ACC112 (cell line): ENCODE measurements around the gene CD38.

Experiments
- H2AFZ ChIP-seq: fragments of 200-600 bp; sonication (generic); one replicate; pipeline ENCODE4 v1.6.0; 2017; ENCODE audit warnings: antibody characterized with exemption, low read length; ENCODE audit not compliant: unreplicated experiment
- H3K27ac ChIP-seq: fragments of 200-600 bp; sonication (generic); 2 replicates; pipeline ENCODE4 v1.5.1; 2014; ENCODE audit warnings: low read depth, mild to moderate bottlenecking, antibody characterized with exemption, low read length, moderate library complexity
- H3K27me3 ChIP-seq: fragments of 200-600 bp; sonication (generic); 2 replicates; pipeline ENCODE4 v1.6.1; 2014; ENCODE audit warnings: mild to moderate bottlenecking, antibody characterized with exemption, low read length, moderate library complexity, mixed read lengths; ENCODE audit not compliant: insufficient read depth
- H3K36me3 ChIP-seq: fragments of 200-600 bp; sonication (generic); 2 replicates; pipeline ENCODE4 v1.6.1; 2016; ENCODE audit warnings: mild to moderate bottlenecking, antibody characterized with exemption, low read length, moderate library complexity, mixed read lengths; ENCODE audit not compliant: insufficient read depth
- H3K4me1 ChIP-seq: fragments of 200-600 bp; sonication (generic); one replicate; pipeline ENCODE4 v1.6.1; 2016; ENCODE audit warnings: low read length, mixed read lengths; ENCODE audit not compliant: insufficient read depth, unreplicated experiment, control insufficient read depth
- H3K4me3 ChIP-seq: fragments of 200-600 bp; sonication (generic); 2 replicates; pipeline ENCODE4 v1.5.1; 2014; ENCODE audit warnings: mild to moderate bottlenecking, low read depth, low read length
- H3K79me2 ChIP-seq: fragments of 200-600 bp; sonication (generic); one replicate; pipeline ENCODE4 v1.6.0; 2016; ENCODE audit warnings: low read length; ENCODE audit not compliant: control insufficient read depth, unreplicated experiment, insufficient read depth

CD38 gene

DNA sequence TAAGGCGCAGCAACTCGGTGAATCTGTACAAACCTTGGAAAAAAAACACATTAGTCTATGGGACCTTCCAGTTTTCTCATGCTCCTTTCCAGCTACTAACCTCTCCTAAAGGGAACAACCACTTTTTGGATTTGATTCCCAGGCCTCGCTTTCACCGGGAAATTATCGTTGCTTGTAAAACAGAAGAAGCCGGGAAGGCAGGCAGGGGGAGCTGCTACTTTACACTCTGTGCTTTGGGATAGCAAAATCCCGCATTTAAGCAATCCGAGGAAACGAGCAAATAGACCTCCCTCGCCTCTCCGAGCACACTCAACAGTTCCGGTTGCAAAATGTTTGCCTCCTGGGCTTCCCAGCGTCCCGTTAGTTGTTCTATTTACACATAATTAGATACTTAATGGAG, 1.2 kb downstream of the CD38 start:
- no peak overlapping the region for H3K27ac ChIP-seq
- H3K4me1 ChIP-seq: no peaks in the 10 kb centered on the region
- H2AFZ ChIP-seq: peak overlapping the region; percentile 73
- H3K79me2 ChIP-seq: no peaks in the 10 kb centered on the region
- peaks cover 69% of the 10 kb centered on the region for H3K27me3 ChIP-seq
- peak overlapping the region; percentile 77 for H3K4me3 ChIP-seq
- H3K36me3 ChIP-seq: no peaks in the 10 kb centered on the region

DNA sequence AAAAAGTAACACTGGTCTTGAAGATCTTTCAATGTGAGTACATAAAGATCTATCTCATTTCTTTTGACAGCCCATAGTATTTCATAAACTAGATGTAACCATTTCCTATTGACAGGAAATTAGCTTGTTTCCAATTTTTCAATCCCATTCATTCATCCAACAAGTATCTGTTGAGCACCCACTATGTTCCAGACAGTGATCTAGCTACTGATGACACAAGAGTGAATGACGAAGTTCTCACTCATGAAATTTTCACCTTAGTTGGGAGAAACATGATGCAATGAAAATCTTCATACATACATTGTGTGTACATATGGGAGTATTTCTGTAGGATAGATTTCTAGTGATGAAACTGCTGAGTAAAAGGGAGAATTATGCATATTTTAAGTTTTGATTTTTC, 1.7 kb downstream of the CD38 start:
- Histone ChIP-seq H3K4me3 (peak overlapping the region; percentile 77), H3K79me2 (no peaks in the 10 kb centered on the region), H3K27ac (no peak overlapping the region), H3K27me3 (peaks cover 67% of the 10 kb centered on the region), H3K36me3 (no peaks in the 10 kb centered on the region), H3K4me1 (no peaks in the 10 kb centered on the region), H2AFZ (no peak overlapping the region)

DNA sequence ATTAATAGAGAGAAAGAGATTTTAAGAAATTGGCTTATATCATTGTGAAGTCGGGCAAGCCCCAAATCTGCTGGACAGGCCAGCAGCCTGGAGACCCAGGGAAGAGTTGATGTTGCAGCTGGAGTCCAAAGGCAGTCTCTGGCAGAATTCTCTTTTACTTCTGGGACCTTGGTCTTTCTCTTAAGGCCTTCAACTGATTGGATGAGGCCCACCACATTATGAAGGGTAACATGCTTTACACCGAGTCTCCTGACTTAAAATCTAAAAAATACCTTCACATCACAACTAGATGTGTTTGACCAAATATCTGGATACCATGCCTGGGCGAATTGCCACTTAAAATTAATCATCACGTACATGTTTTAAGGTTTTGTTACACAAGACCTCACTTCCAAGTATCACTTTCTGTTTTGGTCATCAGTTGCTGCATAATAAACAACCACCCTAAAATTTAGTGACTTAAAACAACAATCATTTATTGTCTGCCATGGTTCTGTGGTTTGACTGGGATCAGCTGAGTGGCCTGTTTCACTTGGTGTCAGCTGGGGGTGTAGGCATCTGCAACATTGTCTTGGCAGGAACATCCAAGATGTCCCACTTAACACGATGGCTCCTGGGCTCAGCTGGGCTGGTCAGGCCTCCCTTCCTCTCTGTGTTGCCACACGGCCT, 3.4 kb downstream of the CD38 start:
- Histone ChIP-seq H3K79me2 (no peaks in the 10 kb centered on the region), H3K36me3 (no peaks in the 10 kb centered on the region), H3K4me1 (no peaks in the 10 kb centered on the region), H2AFZ (no peak overlapping the region), H3K27ac (no peak overlapping the region), H3K27me3 (peaks cover 56% of the 10 kb centered on the region), H3K4me3 (no peak overlapping the region)

DNA sequence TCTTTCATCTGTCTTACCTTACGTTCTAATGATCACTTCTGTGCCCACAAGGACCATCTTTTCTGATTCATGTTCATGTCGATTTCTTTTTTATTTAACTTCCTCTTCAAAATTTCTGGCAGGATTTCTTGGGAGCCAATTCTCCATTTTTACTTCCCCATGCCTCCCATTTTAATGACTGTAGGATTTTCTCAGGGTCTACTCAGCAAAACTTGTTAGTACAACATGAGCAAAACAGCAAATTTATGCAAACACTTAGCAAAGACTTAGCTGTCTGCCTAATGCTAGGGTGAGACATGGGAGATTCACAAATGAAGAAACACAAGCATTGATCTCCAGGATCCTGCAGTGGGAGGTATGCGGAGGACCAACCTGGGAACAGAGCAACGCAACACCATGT, 5.5 kb downstream of the CD38 start:
- H3K36me3 ChIP-seq: no peaks in the 10 kb centered on the region
- H2AFZ ChIP-seq: no peak overlapping the region
- no peaks in the 10 kb centered on the region for H3K79me2 ChIP-seq
- no peaks in the 10 kb centered on the region for H3K4me1 ChIP-seq
- no peak overlapping the region for H3K27ac ChIP-seq
- H3K27me3 ChIP-seq: peaks cover 50% of the 10 kb centered on the region
- H3K4me3 ChIP-seq: no peak overlapping the region

DNA sequence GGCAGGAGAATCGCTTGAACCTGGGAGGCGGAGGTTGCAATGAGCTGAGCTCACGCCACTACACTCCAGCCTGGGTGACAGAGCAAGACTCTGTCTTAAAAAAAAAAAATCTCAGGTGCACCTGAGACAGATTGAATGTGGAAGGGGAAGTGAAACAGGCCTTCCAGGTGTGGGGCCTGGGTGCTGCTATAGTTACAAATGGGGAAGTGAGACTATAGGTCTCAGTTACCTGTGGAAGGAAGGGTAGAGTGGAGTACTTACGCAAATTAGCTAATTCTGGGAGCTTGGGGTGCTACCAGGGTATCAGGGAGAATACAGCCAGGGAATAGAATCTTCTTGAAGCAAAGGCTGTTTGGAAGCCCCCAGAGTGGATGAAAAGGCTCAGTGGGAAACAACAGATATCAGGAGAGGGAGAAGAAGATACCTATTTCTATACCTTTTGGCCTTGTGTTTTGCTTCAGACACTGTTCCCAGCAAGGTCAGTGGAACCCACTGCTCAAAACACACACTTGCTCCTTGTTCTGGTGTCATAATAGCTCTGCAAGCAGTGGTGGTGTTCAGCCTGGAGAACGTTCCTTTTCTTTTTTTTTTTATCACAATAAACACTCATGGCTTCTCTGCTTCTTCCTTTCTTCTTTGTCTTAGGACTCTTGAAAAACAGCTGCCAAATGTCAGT, 7.0 kb downstream of the CD38 start:
- Histone ChIP-seq H3K27ac (no peak overlapping the region), H3K4me3 (no peak overlapping the region), H3K27me3 (peaks cover 51% of the 10 kb centered on the region), H2AFZ (no peak overlapping the region), H3K36me3 (no peaks in the 10 kb centered on the region), H3K4me1 (no peaks in the 10 kb centered on the region), H3K79me2 (no peaks in the 10 kb centered on the region)

DNA sequence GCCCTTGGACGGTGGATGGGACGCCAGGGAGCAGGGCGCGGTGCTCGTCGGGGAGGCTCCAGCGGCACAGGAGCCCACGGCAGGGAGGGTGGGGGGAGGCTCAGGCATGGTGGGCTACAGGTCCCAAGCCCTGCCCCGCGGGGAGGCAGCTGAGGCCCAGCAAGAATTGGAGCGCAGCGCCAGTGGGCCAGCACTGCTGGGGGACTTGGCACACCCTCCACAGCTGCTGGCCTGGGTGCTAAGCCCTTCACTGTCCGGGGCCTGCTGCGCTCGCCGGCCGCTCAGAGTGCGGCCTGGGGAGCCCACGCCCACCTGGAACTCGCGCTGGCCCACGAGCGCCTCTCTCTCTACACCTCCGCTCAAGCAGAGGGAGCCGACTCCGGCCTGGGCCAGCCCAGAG, 8.6 kb downstream of the CD38 start:
- Histone ChIP-seq H3K36me3 (no peaks in the 10 kb centered on the region), H3K4me3 (no peak overlapping the region), H3K79me2 (no peaks in the 10 kb centered on the region), H2AFZ (no peak overlapping the region), H3K4me1 (no peaks in the 10 kb centered on the region), H3K27ac (no peak overlapping the region), H3K27me3 (peaks cover 51% of the 10 kb centered on the region)

DNA sequence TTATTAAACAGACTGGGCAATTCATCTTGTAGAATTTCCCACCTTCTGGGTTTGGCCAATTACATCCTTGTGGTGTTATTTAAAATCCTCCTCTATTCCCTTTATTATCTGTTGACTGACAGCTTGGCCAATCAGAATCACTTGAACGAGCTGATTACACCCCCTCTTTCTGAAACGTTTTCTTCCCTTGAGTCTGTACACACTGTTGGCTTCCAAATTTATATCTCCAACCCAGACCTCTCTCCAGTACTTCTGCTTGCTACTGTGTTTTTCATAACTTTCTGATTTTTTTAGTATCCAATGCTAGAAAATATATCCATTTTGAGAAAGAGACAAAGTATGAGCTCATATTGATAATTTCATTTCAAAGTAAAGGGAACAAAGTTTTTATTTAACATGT, 14.8 kb downstream of the CD38 start:
- Histone ChIP-seq H3K27me3 (peaks cover 69% of the 10 kb centered on the region), H3K4me1 (no peaks in the 10 kb centered on the region), H3K79me2 (no peaks in the 10 kb centered on the region)

DNA sequence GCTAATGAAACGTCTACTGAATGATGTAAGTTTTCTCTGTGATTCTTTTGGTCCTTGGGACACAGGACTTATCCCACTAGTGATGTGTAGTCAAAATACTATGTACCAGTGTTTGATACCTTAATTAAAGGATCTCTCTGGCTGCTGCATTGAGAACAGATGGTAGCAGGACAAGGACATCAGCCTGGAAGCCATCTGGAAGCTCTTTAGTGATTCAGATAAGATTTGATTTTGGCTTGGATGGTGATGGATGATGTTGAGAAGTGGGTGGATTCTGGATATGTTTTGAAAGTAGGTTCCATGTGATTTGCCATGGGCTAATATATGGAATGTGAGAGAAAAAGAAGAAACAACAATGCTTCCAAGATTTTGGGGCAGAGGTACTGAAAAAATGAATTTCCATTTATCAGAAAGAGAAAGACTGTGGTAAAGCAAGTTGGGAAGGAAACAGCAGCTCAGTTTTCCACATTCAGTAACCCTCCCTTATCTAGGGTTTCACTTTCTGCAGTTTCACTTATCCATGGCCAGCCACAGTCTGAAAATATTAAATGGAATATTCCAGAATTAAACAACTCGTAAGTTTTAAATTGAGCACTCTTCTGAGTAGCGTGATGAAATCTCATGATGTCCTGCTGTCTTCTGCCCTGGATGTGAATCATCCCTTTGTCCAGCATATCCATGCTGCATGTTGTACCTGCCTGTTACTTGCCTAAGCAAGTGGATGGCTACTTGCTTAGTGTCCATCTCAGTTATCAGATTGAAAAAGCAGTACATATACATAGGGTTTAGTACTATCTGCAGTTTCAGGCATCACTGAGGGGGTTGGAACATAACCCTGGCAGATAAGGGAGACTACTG, 15.6 kb downstream of the CD38 start:
- H3K27ac ChIP-seq: no peak overlapping the region
- H3K4me1 ChIP-seq: no peaks in the 10 kb centered on the region
- H3K4me3 ChIP-seq: no peak overlapping the region
- no peak overlapping the region for H2AFZ ChIP-seq
- no peaks in the 10 kb centered on the region for H3K36me3 ChIP-seq
- H3K27me3 ChIP-seq: peaks cover 69% of the 10 kb centered on the region
- no peaks in the 10 kb centered on the region for H3K79me2 ChIP-seq

More for the DNA sequence above, 14.8 kb downstream of the CD38 start:
- no peaks in the 10 kb centered on the region for H3K36me3 ChIP-seq
- H3K27ac ChIP-seq: no peak overlapping the region
- no peak overlapping the region for H3K4me3 ChIP-seq
- no peak overlapping the region for H2AFZ ChIP-seq

DNA sequence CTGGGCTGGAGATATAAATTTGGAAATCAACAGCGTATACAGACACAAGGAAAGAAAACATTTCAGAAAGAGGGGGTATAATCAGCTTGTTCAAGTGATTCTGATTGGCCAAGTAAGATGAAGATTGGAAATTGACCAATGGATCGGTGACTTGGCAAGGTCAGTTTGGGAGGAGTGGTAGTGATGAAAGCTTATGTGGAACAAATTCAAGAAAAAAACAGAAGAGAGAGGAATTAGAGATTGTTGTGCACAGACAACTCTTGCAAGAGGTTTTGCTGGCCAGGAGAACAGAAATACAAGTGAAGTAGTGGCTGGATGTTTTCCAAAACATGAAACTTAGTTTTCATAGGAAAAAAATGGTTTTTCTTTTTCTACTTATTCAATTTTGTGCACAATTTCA, 16.3 kb downstream of the CD38 start:
- no peak overlapping the region for H3K27ac ChIP-seq
- H3K79me2 ChIP-seq: no peaks in the 10 kb centered on the region

DNA sequence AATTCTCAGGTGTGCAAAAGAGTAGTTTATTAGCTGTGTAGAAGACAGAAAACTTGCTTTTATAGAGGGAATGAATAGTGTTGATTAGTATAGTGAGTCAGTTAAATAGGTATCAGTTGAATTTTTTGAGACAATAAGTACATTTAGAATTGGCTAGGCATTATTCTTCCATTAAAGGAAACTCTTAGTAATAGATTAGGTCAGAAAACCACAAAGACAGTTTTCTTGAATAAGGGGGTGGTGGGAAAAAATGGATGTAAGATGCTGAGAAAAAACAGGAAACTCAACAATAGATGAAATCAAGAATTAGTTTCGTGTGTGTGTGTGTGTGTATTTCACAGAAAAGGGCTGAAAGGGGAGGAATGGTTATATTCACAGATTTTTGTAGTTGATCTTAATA, 16.8 kb downstream of the CD38 start:
- Histone ChIP-seq H2AFZ (no peak overlapping the region), H3K27ac (no peak overlapping the region), H3K4me3 (no peak overlapping the region), H3K4me1 (no peaks in the 10 kb centered on the region), H3K36me3 (no peaks in the 10 kb centered on the region), H3K79me2 (no peaks in the 10 kb centered on the region), H3K27me3 (peaks cover 71% of the 10 kb centered on the region)

More for the DNA sequence above, 16.3 kb downstream of the CD38 start:
- Histone ChIP-seq H3K4me1 (no peaks in the 10 kb centered on the region), H3K36me3 (no peaks in the 10 kb centered on the region), H2AFZ (no peak overlapping the region), H3K27me3 (peaks cover 70% of the 10 kb centered on the region), H3K4me3 (no peak overlapping the region)
